GM23338 (cell line): ENCODE measurements around the gene IL13RA2. TPM values are rescaled to one million over a fixed set of nuclear protein-coding genes. Genes with fewer than 3 reads are reported as not detected.

Experiments
- ATAC-seq: fragments of 200-7000 bp; cut with Tn5 transposase; 3 replicates; pipeline ENCODE4 v1.9.1; 2020
- DNase-seq: peaks from one replicate; pipeline ENCODE4 v3.0.0-alpha.2; 2015; ENCODE audit warnings: low spot score
- H2AFZ ChIP-seq: fragments of 200-600 bp; sonication (generic); 2 replicates; pipeline ENCODE4 v1.8.0; 2016; ENCODE audit warnings: antibody characterized with exemption, mild to moderate bottlenecking, moderate library complexity
- H3F3A ChIP-seq: fragments of 200-600 bp; sonication (generic); replicated peaks from 2 replicates; pipeline ENCODE4 v1.8.0; 2017; ENCODE audit warnings: antibody characterized with exemption, mixed run types, low read depth
- H3K27ac ChIP-seq: fragments of 200-600 bp; sonication (generic); 2 replicates; pipeline ENCODE4 v1.6.1; 2016; ENCODE audit warnings: low read depth
- H3K27me3 ChIP-seq: fragments of 200-600 bp; sonication (generic); 2 replicates; pipeline ENCODE4 v1.8.0; 2016; ENCODE audit warnings: mild to moderate bottlenecking, mixed run types, moderate library complexity; ENCODE audit not compliant: insufficient read depth
- H3K36me3 ChIP-seq: fragments of 200-600 bp; sonication (generic); 2 replicates; pipeline ENCODE4 v1.8.0; 2016; ENCODE audit warnings: mild to moderate bottlenecking; ENCODE audit not compliant: insufficient read depth
- H3K4me1 ChIP-seq: fragments of 200-600 bp; sonication (generic); 2 replicates; pipeline ENCODE4 v1.8.0; 2016; ENCODE audit warnings: mild to moderate bottlenecking, moderate library complexity; ENCODE audit not compliant: insufficient read depth
- H3K4me2 ChIP-seq: fragments of 200-600 bp; sonication (generic); 2 replicates; pipeline ENCODE4 v1.7.1; 2017; ENCODE audit warnings: mixed run types
- H3K4me3 ChIP-seq: fragments of 200-600 bp; sonication (generic); 2 replicates; pipeline ENCODE4 v1.6.1; 2016; ENCODE audit warnings: mixed run types
- H3K79me2 ChIP-seq: fragments of 200-600 bp; sonication (generic); replicated peaks from 2 replicates; pipeline ENCODE4 v1.8.0; 2017; ENCODE audit warnings: mild to moderate bottlenecking; ENCODE audit not compliant: insufficient read depth
- H3K9me2 ChIP-seq: fragments of 200-600 bp; sonication (generic); 2 replicates; pipeline ENCODE4 v1.8.0; 2017; ENCODE audit not compliant: insufficient read depth
- H4K20me1 ChIP-seq: fragments of 200-600 bp; sonication (generic); replicated peaks from 2 replicates; pipeline ENCODE4 v1.8.0; 2017; ENCODE audit warnings: mild to moderate bottlenecking; ENCODE audit not compliant: insufficient read depth
- H3K27ac Mint-ChIP-seq: 2 replicates; pipeline ENCODE4 v1.8.0; 2020; ENCODE audit warnings: inconsistent platforms, mild to moderate bottlenecking, moderate library complexity, mixed read lengths
- H3K27me3 Mint-ChIP-seq: 3 replicates; pipeline ENCODE4 v1.8.0; 2022; ENCODE audit warnings: low read depth, mild to moderate bottlenecking, moderate library complexity, mixed read lengths, inconsistent platforms; ENCODE audit not compliant: insufficient read depth, poor library complexity
- H3K36me3 Mint-ChIP-seq: 3 replicates; pipeline ENCODE4 v1.8.0; 2021; ENCODE audit warnings: low read depth, mild to moderate bottlenecking, inconsistent platforms, moderate library complexity, mixed read lengths
- H3K4me1 Mint-ChIP-seq: 3 replicates; pipeline ENCODE4 v1.8.0; 2020; ENCODE audit warnings: mild to moderate bottlenecking, inconsistent platforms, mixed read lengths
- H3K4me3 Mint-ChIP-seq: 3 replicates; pipeline ENCODE4 v1.8.0; 2021; ENCODE audit warnings: moderate library complexity, mild to moderate bottlenecking, inconsistent platforms, mixed read lengths
- H3K9me3 Mint-ChIP-seq: 3 replicates; pipeline ENCODE4 v1.8.0; 2020; ENCODE audit warnings: moderate library complexity, mild to moderate bottlenecking, inconsistent platforms, mixed read lengths
- CREB1 ChIP-seq: fragments of 250-450 bp; sonication (Bioruptor Pico); IDR thresholded peaks from 2 replicates; pipeline ENCODE4 v1.5.0; 2020; ENCODE audit warnings: low read depth, mild to moderate bottlenecking, moderate library complexity
- ETS1 ChIP-seq: IDR thresholded peaks from 2 replicates; pipeline ENCODE4 v1.6.1; 2016; ENCODE audit warnings: antibody characterized with exemption
- EZH2phosphoT487 ChIP-seq: fragments of 200-600 bp; sonication (generic); IDR thresholded peaks from one replicate; pipeline ENCODE4 v1.8.1; 2018; ENCODE audit warnings: antibody characterized with exemption; ENCODE audit not compliant: unreplicated experiment
- JUNB ChIP-seq: IDR thresholded peaks from one replicate; pipeline ENCODE4 v1.6.1; 2016; ENCODE audit warnings: antibody characterized with exemption; ENCODE audit not compliant: unreplicated experiment
- NANOG ChIP-seq: IDR thresholded peaks from 2 replicates; pipeline ENCODE4 v1.6.1; 2016; ENCODE audit warnings: antibody characterized with exemption, borderline replicate concordance
- STAT1 ChIP-seq: IDR thresholded peaks from one replicate; pipeline ENCODE4 v1.6.1; 2016; ENCODE audit warnings: antibody characterized with exemption; ENCODE audit not compliant: unreplicated experiment
- ZNF114 ChIP-seq: fragments of 250-450 bp; sonication (Bioruptor Pico); IDR thresholded peaks from 2 replicates; pipeline ENCODE4 v1.5.0; 2020; ENCODE audit warnings: mild to moderate bottlenecking, moderate library complexity
- ZNF462 ChIP-seq: fragments of 250-450 bp; sonication (Bioruptor Pico); IDR thresholded peaks from 2 replicates; pipeline ENCODE4 v1.5.0; 2020; ENCODE audit warnings: mild to moderate bottlenecking, moderate library complexity
- polyA plus RNA-seq: library from polyadenylated mRNA; unstranded; fragments of >200 nt; fragmentation: Nextera tagmentation; extraction: Ambion mirVana; gene quantifications from 2 replicates; pipeline ENCODE4 v1.2.1, GENCODE V29; 2016
- total RNA-seq: library from RNA; depleted of rRNA; stranded (reverse); fragments of >200 nt; shearing (Covaris generic); gene quantifications from 2 replicates; pipeline ENCODE4 v1.2.3, GENCODE V29; 2014
- TF ChIP-seq, protein P1 (sequence below): IDR thresholded peaks from one replicate; pipeline ENCODE4 v1.6.1; 2018; ENCODE audit warnings: antibody characterized with exemption; ENCODE audit not compliant: unreplicated experiment

IL13RA2 gene
- total and polyA plus RNA-seq, 2 experiments from 2014 or later: not detected

GRCh38 chrX:115018944-115019343 is 1.5 kb upstream of the IL13RA2 start:
- Histone ChIP-seq H4K20me1 (no peaks in the 10 kb centered on the region), H3K4me3 (no peak overlapping the region), H3K36me3 (no peaks in the 10 kb centered on the region), H3K27ac (no peak overlapping the region), H3K79me2 (no peaks in the 10 kb centered on the region), H3K27me3 (no peaks in the 10 kb centered on the region), H3K4me2 (no peak overlapping the region), H3K9me2 (no peaks in the 10 kb centered on the region), H3F3A (no peaks in the 10 kb centered on the region), H3K4me1 (no peaks in the 10 kb centered on the region), H2AFZ (no peak overlapping the region)
- Mint-ChIP-seq H3K27ac (no peak overlapping the region; the same call in 1 of the 2 replicates), H3K4me3 (no peak overlapping the region), H3K36me3 (no peaks in the 10 kb centered on the region), H3K9me3 (no peaks in the 10 kb centered on the region), H3K4me1 (no peaks in the 10 kb centered on the region), H3K27me3 (no peaks in the 10 kb centered on the region)
- TF ChIP-seq ZNF114 (CRISPR knock-in tag): no peak
- TF ChIP-seq EZH2phosphoT487: no peak
- TF ChIP-seq STAT1: no peak
- TF ChIP-seq, protein P1, sequence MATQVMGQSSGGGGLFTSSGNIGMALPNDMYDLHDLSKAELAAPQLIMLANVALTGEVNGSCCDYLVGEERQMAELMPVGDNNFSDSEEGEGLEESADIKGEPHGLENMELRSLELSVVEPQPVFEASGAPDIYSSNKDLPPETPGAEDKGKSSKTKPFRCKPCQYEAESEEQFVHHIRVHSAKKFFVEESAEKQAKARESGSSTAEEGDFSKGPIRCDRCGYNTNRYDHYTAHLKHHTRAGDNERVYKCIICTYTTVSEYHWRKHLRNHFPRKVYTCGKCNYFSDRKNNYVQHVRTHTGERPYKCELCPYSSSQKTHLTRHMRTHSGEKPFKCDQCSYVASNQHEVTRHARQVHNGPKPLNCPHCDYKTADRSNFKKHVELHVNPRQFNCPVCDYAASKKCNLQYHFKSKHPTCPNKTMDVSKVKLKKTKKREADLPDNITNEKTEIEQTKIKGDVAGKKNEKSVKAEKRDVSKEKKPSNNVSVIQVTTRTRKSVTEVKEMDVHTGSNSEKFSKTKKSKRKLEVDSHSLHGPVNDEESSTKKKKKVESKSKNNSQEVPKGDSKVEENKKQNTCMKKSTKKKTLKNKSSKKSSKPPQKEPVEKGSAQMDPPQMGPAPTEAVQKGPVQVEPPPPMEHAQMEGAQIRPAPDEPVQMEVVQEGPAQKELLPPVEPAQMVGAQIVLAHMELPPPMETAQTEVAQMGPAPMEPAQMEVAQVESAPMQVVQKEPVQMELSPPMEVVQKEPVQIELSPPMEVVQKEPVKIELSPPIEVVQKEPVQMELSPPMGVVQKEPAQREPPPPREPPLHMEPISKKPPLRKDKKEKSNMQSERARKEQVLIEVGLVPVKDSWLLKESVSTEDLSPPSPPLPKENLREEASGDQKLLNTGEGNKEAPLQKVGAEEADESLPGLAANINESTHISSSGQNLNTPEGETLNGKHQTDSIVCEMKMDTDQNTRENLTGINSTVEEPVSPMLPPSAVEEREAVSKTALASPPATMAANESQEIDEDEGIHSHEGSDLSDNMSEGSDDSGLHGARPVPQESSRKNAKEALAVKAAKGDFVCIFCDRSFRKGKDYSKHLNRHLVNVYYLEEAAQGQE: no peak
- no peak for TF ChIP-seq JUNB
- TF ChIP-seq ETS1: no peak
- TF ChIP-seq CREB1 (CRISPR knock-in tag): no peak
- TF ChIP-seq ZNF462 (CRISPR knock-in tag): no peak
- TF ChIP-seq NANOG: no peak
- no peak for ATAC-seq
- no peak for DNase-seq
